Rectal smooth muscle tissue (tissue), 1 donor: ENCODE measurements around the gene TRIOBP.
"Not testable (repeated sequence)": the region's sequence is repeated elsewhere in the genome, so short reads cannot be mapped to it uniquely, and the experiment has no call there.

Experiments
- H3K27ac ChIP-seq: one replicate; pipeline ENCODE4 v1.7.0; 2013; ENCODE audit warnings: low read depth, low read length, inconsistent platforms
- H3K27me3 ChIP-seq: one replicate; pipeline ENCODE4 v1.7.0; 2013; ENCODE audit warnings: low read length; ENCODE audit not compliant: control insufficient read depth, insufficient read depth
- H3K36me3 ChIP-seq: one replicate; pipeline ENCODE4 v1.7.0; 2013; ENCODE audit warnings: low read length; ENCODE audit not compliant: control insufficient read depth, insufficient read depth
- H3K4me1 ChIP-seq: one replicate; pipeline ENCODE4 v1.7.0; 2013; ENCODE audit warnings: low read length; ENCODE audit not compliant: control insufficient read depth, insufficient read depth
- H3K4me3 ChIP-seq: one replicate; pipeline ENCODE4 v1.7.0; 2013; ENCODE audit warnings: low read length
- H3K9ac ChIP-seq: one replicate; pipeline ENCODE4 v1.7.0; 2013; ENCODE audit warnings: low read length

TRIOBP gene

GRCh38 chr22:37686002-37686982 is 10.6 kb upstream of the TRIOBP start, which contains the start of gene NOL12:
Gene NOL12, plus strand, starts transcription at chr22:37686343. Its CDS starts 50 bp downstream, at chr22:37686393.
- peaks cover 17% of the 10 kb centered on the region for H3K36me3 ChIP-seq
- H3K4me1 ChIP-seq, result no peaks in the 10 kb centered on the region
- H3K27ac ChIP-seq, result peak within 1 kb of the TSS; percentile 92
- peak within 1 kb of the TSS; percentile 59 for H3K9ac ChIP-seq
- peak within 1 kb of the TSS; percentile 84 for H3K4me3 ChIP-seq
- H3K27me3 ChIP-seq, result no peaks in the 10 kb centered on the region

- no peak overlapping the region for H3K27ac ChIP-seq
- H3K27me3 ChIP-seq, result no peaks in the 10 kb centered on the region
- no peak overlapping the region for H3K9ac ChIP-seq
- peaks cover 34% of the 10 kb centered on the region for H3K36me3 ChIP-seq
- H3K4me3 ChIP-seq, result no peak overlapping the region
- no peaks in the 10 kb centered on the region for H3K4me1 ChIP-seq
Measured at GRCh38 chr22:37690407-37690806, 6.4 kb upstream of the TRIOBP start.

GRCh38 chr22:37690901-37691504 is 5.8 kb upstream of the TRIOBP start:
- H3K4me3 ChIP-seq, result no peak overlapping the region
- H3K4me1 ChIP-seq, result peaks cover under 1% of the 10 kb centered on the region
- no peak overlapping the region for H3K9ac ChIP-seq
- peaks cover 34% of the 10 kb centered on the region for H3K36me3 ChIP-seq
- no peaks in the 10 kb centered on the region for H3K27me3 ChIP-seq
- H3K27ac ChIP-seq, result no peak overlapping the region

- no peaks in the 10 kb centered on the region for H3K27me3 ChIP-seq
- H3K4me3 ChIP-seq, result no peak overlapping the region
- H3K36me3 ChIP-seq, result peaks cover 34% of the 10 kb centered on the region
- H3K4me1 ChIP-seq, result peaks cover 4% of the 10 kb centered on the region
- no peak overlapping the region for H3K27ac ChIP-seq
- no peak overlapping the region for H3K9ac ChIP-seq
Measured at GRCh38 chr22:37692627-37693285, 4.1 kb upstream of the TRIOBP start.

- not testable (repeated sequence) for H3K4me3 ChIP-seq, H3K9ac ChIP-seq, H3K4me1 ChIP-seq, H3K27me3 ChIP-seq, H3K27ac ChIP-seq
- H3K36me3 ChIP-seq, result peaks cover 31% of the 10 kb centered on the region
Measured at GRCh38 chr22:37694131-37694530, 2.7 kb upstream of the TRIOBP start.

GRCh38 chr22:37696260-37696656 is 590 bp upstream of the TRIOBP start:
- not testable (repeated sequence) for H3K4me1 ChIP-seq, H3K27ac ChIP-seq, H3K27me3 ChIP-seq, H3K9ac ChIP-seq
- Histone ChIP-seq H3K36me3 (peaks cover 17% of the 10 kb centered on the region), H3K4me3 (peak overlapping the region; percentile 58)

- no peak overlapping the region for H3K9ac ChIP-seq
- no peak overlapping the region for H3K4me3 ChIP-seq
- H3K4me1 ChIP-seq, result peaks cover 4% of the 10 kb centered on the region
- H3K27me3 ChIP-seq, result no peaks in the 10 kb centered on the region
- H3K36me3 ChIP-seq, result peaks cover 9% of the 10 kb centered on the region
- no peak overlapping the region for H3K27ac ChIP-seq
Measured at GRCh38 chr22:37697538-37697835, 639 bp downstream of the TRIOBP start.

GRCh38 chr22:37701141-37701786 is 4.4 kb downstream of the TRIOBP start:
- no peak overlapping the region for H3K9ac ChIP-seq
- H3K4me1 ChIP-seq, result peaks cover under 1% of the 10 kb centered on the region
- H3K27ac ChIP-seq, result no peak overlapping the region
- no peak overlapping the region for H3K4me3 ChIP-seq
- H3K27me3 ChIP-seq, result no peaks in the 10 kb centered on the region
- no peaks in the 10 kb centered on the region for H3K36me3 ChIP-seq

- Histone ChIP-seq H3K27me3 (no peaks in the 10 kb centered on the region), H3K4me3 (no peak overlapping the region), H3K36me3 (no peaks in the 10 kb centered on the region), H3K9ac (no peak overlapping the region), H3K27ac (no peak overlapping the region), H3K4me1 (no peaks in the 10 kb centered on the region)
Measured at GRCh38 chr22:37703906-37704305, 7.1 kb downstream of the TRIOBP start.

GRCh38 chr22:37704645-37705044 is 7.8 kb downstream of the TRIOBP start:
- Histone ChIP-seq H3K36me3 (no peaks in the 10 kb centered on the region), H3K27me3 (no peaks in the 10 kb centered on the region), H3K4me3 (no peak overlapping the region), H3K9ac (no peak overlapping the region), H3K4me1 (no peaks in the 10 kb centered on the region), H3K27ac (no peak overlapping the region)

- Histone ChIP-seq H3K9ac (no peak overlapping the region), H3K27ac (no peak overlapping the region), H3K27me3 (no peaks in the 10 kb centered on the region), H3K4me3 (no peak overlapping the region), H3K4me1 (no peaks in the 10 kb centered on the region), H3K36me3 (no peaks in the 10 kb centered on the region)
Measured at GRCh38 chr22:37705205-37705604, 8.4 kb downstream of the TRIOBP start.
